ENCODE measurements around the gene AQP6.

Gene AQP6, protein sequence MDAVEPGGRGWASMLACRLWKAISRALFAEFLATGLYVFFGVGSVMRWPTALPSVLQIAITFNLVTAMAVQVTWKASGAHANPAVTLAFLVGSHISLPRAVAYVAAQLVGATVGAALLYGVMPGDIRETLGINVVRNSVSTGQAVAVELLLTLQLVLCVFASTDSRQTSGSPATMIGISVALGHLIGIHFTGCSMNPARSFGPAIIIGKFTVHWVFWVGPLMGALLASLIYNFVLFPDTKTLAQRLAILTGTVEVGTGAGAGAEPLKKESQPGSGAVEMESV

GRCh38 chr12:49972641-49973360 is at the start of gene AQP6:
Gene AQP6 (plus strand): TSS chr12:49972947. CDS start chr12:49973174, 227 bp downstream.
- Histone ChIP-seq H2AFZ (ENCODE audit: low read length, unreplicated experiment) (no peak within 1 kb of the TSS), H3K27ac (ENCODE audit: low read depth, low read length) (no peak within 1 kb of the TSS), H3K4me3 (ENCODE audit: low read depth, low read length) (no peak within 1 kb of the TSS), H3K4me1 (ENCODE audit: control insufficient read depth, insufficient read depth, low read length, unreplicated experiment) (no peaks in the 10 kb centered on the region), H3K36me3 (ENCODE audit: insufficient read depth, low read length) (no peaks in the 10 kb centered on the region), H3K27me3 (ENCODE audit: insufficient read depth, low read length) (peaks cover 16% of the 10 kb centered on the region), H3K79me2 (ENCODE audit: control insufficient read depth, insufficient read depth, low read length, unreplicated experiment) (no peaks in the 10 kb centered on the region)

DNA sequence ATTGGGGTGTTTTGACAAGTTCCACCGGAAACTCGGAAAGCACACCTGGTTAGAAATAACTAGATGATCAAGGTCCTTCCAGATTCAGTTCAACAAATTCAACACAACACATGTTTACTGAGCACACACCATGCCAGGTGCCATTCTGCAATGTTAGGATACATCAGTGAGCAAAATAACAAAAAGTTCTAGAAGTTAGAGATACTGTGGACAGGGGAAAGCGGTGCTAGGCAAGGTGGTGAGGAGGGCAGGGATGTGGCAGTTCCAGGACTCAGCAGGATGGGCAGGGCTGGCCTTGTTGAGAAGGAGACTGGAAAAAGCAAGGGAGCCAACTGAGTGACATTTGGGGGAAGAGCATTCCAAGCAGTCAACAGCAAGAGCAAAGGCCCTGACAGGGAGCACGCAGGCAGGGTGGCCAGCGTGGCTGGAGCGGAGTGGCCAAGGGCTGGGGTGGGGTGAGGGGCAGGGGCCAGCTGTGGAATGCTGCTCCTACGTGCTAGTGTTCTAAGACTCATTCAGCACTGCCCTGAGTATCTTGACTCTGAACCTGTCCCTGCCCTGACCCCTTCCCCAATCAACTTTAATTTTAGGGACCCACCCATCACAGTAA is 49.6 kb upstream of the AQP6 start:
- Histone ChIP-seq H3K79me2 (ENCODE audit: control insufficient read depth, insufficient read depth, low read length, unreplicated experiment) (no peaks in the 10 kb centered on the region), H2AFZ (ENCODE audit: low read length, unreplicated experiment) (no peak overlapping the region), H3K27me3 (ENCODE audit: insufficient read depth, low read length) (no peaks in the 10 kb centered on the region), H3K27ac (ENCODE audit: low read depth, low read length) (no peak overlapping the region), H3K4me3 (ENCODE audit: low read depth, low read length) (no peak overlapping the region), H3K4me1 (ENCODE audit: control insufficient read depth, insufficient read depth, low read length, unreplicated experiment) (peaks cover 26% of the 10 kb centered on the region), H3K36me3 (ENCODE audit: insufficient read depth, low read length) (no peaks in the 10 kb centered on the region)

- Histone ChIP-seq H3K27ac (ENCODE audit: low read depth, low read length) (no peak overlapping the region), H3K36me3 (ENCODE audit: insufficient read depth, low read length) (no peaks in the 10 kb centered on the region), H3K79me2 (ENCODE audit: control insufficient read depth, insufficient read depth, low read length, unreplicated experiment) (no peaks in the 10 kb centered on the region), H3K27me3 (ENCODE audit: insufficient read depth, low read length) (no peaks in the 10 kb centered on the region), H3K4me1 (ENCODE audit: control insufficient read depth, insufficient read depth, low read length, unreplicated experiment) (peaks cover 26% of the 10 kb centered on the region), H2AFZ (ENCODE audit: low read length, unreplicated experiment) (no peak overlapping the region), H3K4me3 (ENCODE audit: low read depth, low read length) (no peak overlapping the region)
These were observed 48.7 kb upstream of the AQP6 start for GRCh38 chr12:49923880-49924556.

DNA sequence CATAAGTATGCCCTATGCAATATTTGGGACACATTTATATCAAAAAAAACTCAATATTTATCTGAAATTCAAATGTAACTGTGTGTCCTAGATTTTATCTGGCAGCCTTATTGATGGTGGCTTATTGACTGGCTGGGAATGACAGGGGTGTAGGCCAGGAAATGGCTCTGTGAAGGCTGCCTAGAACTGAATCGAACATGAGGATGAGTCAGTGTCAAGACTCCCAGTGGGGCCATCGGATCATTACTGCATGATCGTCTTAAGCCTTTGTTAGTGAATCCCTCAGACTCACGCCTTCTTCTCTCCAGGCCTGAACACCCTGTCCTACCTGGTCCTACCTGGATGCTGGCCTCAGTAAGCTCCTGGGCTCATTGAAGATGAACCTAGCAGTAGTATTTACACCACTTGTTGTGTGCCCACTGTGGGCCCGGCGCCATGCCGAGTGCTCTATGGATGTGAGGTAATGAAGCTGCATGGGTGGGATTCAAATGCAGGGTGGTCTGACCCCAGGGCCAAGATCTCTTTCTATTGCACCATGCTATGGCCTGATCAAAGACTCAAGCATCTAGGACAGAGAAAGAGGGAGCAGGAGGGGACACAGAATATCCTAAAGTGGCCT is 48.0 kb upstream of the AQP6 start:
- H3K27me3 ChIP-seq (ENCODE audit: insufficient read depth, low read length) = no peaks in the 10 kb centered on the region

DNA sequence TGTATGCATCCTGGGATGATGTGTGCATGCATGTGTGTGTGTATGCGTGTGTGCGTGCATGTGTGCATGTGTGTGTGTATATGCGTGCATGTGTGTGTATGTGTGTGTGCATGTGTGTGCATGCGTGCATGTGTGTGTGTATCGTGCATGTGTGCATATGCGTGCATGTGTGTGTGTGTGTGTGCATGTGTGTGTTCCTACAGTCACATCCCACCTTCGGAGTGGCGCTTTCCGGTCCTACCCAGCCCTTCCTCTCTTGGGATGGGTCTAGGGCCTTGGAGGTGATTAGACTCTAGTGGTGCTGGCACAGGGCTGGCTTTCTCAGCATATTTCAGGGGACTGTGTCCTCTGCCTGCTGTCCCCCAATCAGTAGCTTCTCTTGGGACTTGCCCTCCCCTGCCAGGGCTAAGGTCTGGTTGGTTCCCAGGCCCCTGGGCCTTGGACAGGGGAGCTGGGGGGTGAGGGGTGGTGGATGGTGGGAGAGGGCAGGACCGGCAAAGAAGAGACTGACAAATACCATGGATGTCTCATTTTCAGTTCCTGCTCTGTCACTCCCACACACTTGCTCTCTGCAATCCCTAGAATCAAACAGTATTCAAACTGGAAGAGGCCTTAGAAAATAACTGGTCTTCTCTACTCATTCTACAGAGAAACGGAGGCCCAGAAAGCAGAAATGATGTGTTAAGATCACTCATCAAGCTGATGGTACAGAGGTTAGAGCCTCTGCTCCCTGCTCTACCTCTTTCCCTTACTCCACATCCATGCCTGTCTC is 47.1 kb upstream of the AQP6 start:
- no peak overlapping the region for H3K4me3 ChIP-seq (ENCODE audit: low read depth, low read length)
- H3K79me2 ChIP-seq (ENCODE audit: control insufficient read depth, insufficient read depth, low read length, unreplicated experiment) = no peaks in the 10 kb centered on the region
- H3K27ac ChIP-seq (ENCODE audit: low read depth, low read length) = no peak overlapping the region
- peaks cover 19% of the 10 kb centered on the region for H3K4me1 ChIP-seq (ENCODE audit: control insufficient read depth, insufficient read depth, low read length, unreplicated experiment)
- no peak overlapping the region for H2AFZ ChIP-seq (ENCODE audit: low read length, unreplicated experiment)
- no peaks in the 10 kb centered on the region for H3K27me3 ChIP-seq (ENCODE audit: insufficient read depth, low read length)
- H3K36me3 ChIP-seq (ENCODE audit: insufficient read depth, low read length) = no peaks in the 10 kb centered on the region

More for the DNA sequence above, 48.0 kb upstream of the AQP6 start:
- Histone ChIP-seq H2AFZ (ENCODE audit: low read length, unreplicated experiment) (no peak overlapping the region), H3K4me1 (ENCODE audit: control insufficient read depth, insufficient read depth, low read length, unreplicated experiment) (peaks cover 23% of the 10 kb centered on the region), H3K27ac (ENCODE audit: low read depth, low read length) (no peak overlapping the region), H3K79me2 (ENCODE audit: control insufficient read depth, insufficient read depth, low read length, unreplicated experiment) (no peaks in the 10 kb centered on the region), H3K36me3 (ENCODE audit: insufficient read depth, low read length) (no peaks in the 10 kb centered on the region), H3K4me3 (ENCODE audit: low read depth, low read length) (no peak overlapping the region)

DNA sequence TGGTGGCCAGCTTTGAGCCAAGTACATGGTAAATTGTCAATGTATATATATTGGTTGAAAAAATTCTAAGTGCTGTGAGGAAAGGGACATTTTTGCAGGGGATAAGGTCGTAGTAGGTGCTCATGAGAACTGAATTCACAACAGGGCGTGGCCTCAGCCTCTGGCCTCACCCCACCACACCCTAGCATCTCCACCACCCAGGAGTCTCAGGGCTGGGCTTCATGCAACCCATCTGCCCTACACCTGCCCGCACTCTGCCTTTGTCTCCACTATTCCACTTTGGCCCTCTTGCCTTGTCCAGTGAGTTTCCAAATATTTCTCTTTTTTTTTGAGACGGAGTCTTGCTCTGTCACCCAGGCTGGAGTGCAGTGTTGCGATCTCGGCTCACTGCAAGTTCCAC is 44.3 kb upstream of the AQP6 start:
- Histone ChIP-seq H3K27ac (ENCODE audit: low read depth, low read length) (no peak overlapping the region), H3K79me2 (ENCODE audit: control insufficient read depth, insufficient read depth, low read length, unreplicated experiment) (no peaks in the 10 kb centered on the region), H3K4me3 (ENCODE audit: low read depth, low read length) (no peak overlapping the region), H3K4me1 (ENCODE audit: control insufficient read depth, insufficient read depth, low read length, unreplicated experiment) (peaks cover 16% of the 10 kb centered on the region), H3K27me3 (ENCODE audit: insufficient read depth, low read length) (no peaks in the 10 kb centered on the region), H3K36me3 (ENCODE audit: insufficient read depth, low read length) (no peaks in the 10 kb centered on the region), H2AFZ (ENCODE audit: low read length, unreplicated experiment) (no peak overlapping the region)

DNA sequence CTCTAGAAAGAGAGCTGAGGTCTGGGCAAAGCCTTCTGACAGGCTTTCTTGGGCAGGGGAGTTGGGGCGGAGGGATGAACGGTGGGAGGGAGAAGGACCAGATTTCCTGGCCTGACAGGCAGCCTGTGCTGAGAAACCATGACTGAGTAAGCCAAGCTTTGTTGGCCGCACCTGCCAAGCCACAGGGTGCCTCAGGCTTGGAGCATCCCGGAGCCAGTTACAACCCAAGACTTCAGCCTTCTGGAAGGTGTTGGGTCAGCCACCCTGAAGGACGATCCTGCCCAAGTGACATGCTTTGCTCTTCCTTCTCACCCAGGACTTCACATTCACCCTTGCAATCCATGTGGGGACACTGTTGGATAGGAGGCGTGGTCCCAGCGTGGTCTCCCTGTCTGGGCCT is 43.2 kb upstream of the AQP6 start:
- Histone ChIP-seq H3K4me3 (ENCODE audit: low read depth, low read length) (no peak overlapping the region), H3K27ac (ENCODE audit: low read depth, low read length) (no peak overlapping the region), H3K27me3 (ENCODE audit: insufficient read depth, low read length) (no peaks in the 10 kb centered on the region), H2AFZ (ENCODE audit: low read length, unreplicated experiment) (no peak overlapping the region), H3K4me1 (ENCODE audit: control insufficient read depth, insufficient read depth, low read length, unreplicated experiment) (peaks cover 16% of the 10 kb centered on the region), H3K79me2 (ENCODE audit: control insufficient read depth, insufficient read depth, low read length, unreplicated experiment) (no peaks in the 10 kb centered on the region), H3K36me3 (ENCODE audit: insufficient read depth, low read length) (no peaks in the 10 kb centered on the region)

- Histone ChIP-seq H3K4me3 (ENCODE audit: low read depth, low read length) (no peak overlapping the region), H2AFZ (ENCODE audit: low read length, unreplicated experiment) (peak overlapping the region; percentile 10), H3K4me1 (ENCODE audit: control insufficient read depth, insufficient read depth, low read length, unreplicated experiment) (peaks cover 16% of the 10 kb centered on the region), H3K27me3 (ENCODE audit: insufficient read depth, low read length) (no peaks in the 10 kb centered on the region), H3K79me2 (ENCODE audit: control insufficient read depth, insufficient read depth, low read length, unreplicated experiment) (no peaks in the 10 kb centered on the region), H3K27ac (ENCODE audit: low read depth, low read length) (peak overlapping the region; percentile 27; the same call in 1 of the 2 replicates), H3K36me3 (ENCODE audit: insufficient read depth, low read length) (no peaks in the 10 kb centered on the region)
These were observed 42.0 kb upstream of the AQP6 start for GRCh38 chr12:49930515-49931288.

DNA sequence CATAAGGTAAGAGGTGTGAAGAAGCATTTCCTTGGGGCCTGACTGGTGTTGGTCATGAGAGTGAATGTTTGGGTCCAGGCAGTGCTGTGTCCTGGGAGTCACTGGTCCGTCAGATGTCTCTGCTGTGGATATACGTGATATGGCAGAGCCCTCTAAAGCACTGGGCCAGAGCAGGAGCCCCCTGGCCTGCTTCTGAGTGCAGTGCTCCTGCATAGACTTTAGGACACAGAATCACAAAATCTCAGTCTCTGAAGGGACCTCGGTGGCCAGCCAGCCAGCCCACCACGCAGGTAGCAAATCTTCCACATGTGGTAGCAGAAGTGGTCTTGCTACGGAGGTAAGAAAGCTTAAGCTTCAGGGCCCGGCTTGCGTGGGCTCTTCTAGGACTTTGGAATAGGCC is 40.7 kb upstream of the AQP6 start:
- H2AFZ ChIP-seq (ENCODE audit: low read length, unreplicated experiment) = no peak overlapping the region
- no peaks in the 10 kb centered on the region for H3K79me2 ChIP-seq (ENCODE audit: control insufficient read depth, insufficient read depth, low read length, unreplicated experiment)
- peaks cover 16% of the 10 kb centered on the region for H3K4me1 ChIP-seq (ENCODE audit: control insufficient read depth, insufficient read depth, low read length, unreplicated experiment)
- no peak overlapping the region for H3K27ac ChIP-seq (ENCODE audit: low read depth, low read length)
- H3K4me3 ChIP-seq (ENCODE audit: low read depth, low read length) = no peak overlapping the region
- no peaks in the 10 kb centered on the region for H3K36me3 ChIP-seq (ENCODE audit: insufficient read depth, low read length)
- no peaks in the 10 kb centered on the region for H3K27me3 ChIP-seq (ENCODE audit: insufficient read depth, low read length)

All from ACC112 (cell line).